H1 (cell line): ENCODE results near the gene BRPF1. TPM values are rescaled to one million over a fixed set of nuclear protein-coding genes. Genes with fewer than 3 reads are reported as not detected.

ENCODE experiments used
- CTCF ChIA-PET: fragments of 300-600 bp; sonication (Branson Sonifier 250); formaldehyde crosslinking; loops from one replicate; lab custom pipeline; 2021; ENCODE audit not compliant: partially characterized antibody; lab: Charles Lee
- POLR2A ChIA-PET: fragments of 300-600 bp; sonication (Branson Sonifier 250); formaldehyde crosslinking; loops from one replicate; lab custom pipeline; 2021; ENCODE audit warnings: inconsistent platforms; ENCODE audit not compliant: partially characterized antibody; lab: Charles Lee
- DNase-seq, 2 experiments: peaks; one replicate each; pipeline versions ENCODE4 v3.0.0 to v3.0.0-alpha.2; 2010 to 2022; ENCODE audit warnings: low spot score in 2 of 2, low read depth in 1 of 2, mixed read lengths in 1 of 2
- FAIRE-seq: peaks from 2 replicates; lab custom pipeline; 2011; peaks lifted over from hg19 to GRCh38; lab: Jason Lieb, UNC
- H2AFZ ChIP-seq: 2 replicates; pipeline ENCODE4 v1.8.1; 2012; ENCODE audit warnings: low read length, inconsistent platforms
- H2AK5ac ChIP-seq: 2 replicates; pipeline ENCODE4 v1.6.1; 2013; ENCODE audit warnings: low read depth, low read length
- H2BK120ac ChIP-seq: replicated peaks from 2 replicates; pipeline ENCODE3; 2013; ENCODE audit warnings: low read depth, low read length, inconsistent platforms
- H2BK12ac ChIP-seq: 2 replicates; pipeline ENCODE4 v1.6.1; 2013; ENCODE audit warnings: low read depth, low read length
- H2BK15ac ChIP-seq: 2 replicates; pipeline ENCODE4 v1.6.1; 2013; ENCODE audit warnings: low read length
- H2BK20ac ChIP-seq: 2 replicates; pipeline ENCODE4 v1.6.1; 2013; ENCODE audit warnings: low read length
- H2BK5ac ChIP-seq: 2 replicates; pipeline ENCODE4 v1.6.1; 2013; ENCODE audit warnings: low read depth, low read length
- H3K14ac ChIP-seq: 2 replicates; pipeline ENCODE4 v1.6.1; 2013; ENCODE audit warnings: inconsistent platforms; ENCODE audit not compliant: insufficient read length
- H3K18ac ChIP-seq: 2 replicates; pipeline ENCODE4 v1.6.1; 2013; ENCODE audit warnings: low read length; ENCODE audit errors: extremely low read depth
- H3K23ac ChIP-seq: 2 replicates; pipeline ENCODE4 v1.6.1; 2013; ENCODE audit warnings: inconsistent platforms; ENCODE audit not compliant: insufficient read length
- H3K23me2 ChIP-seq: 2 replicates; pipeline ENCODE4 v1.6.1; 2013; ENCODE audit warnings: low read depth, low read length
- H3K27ac ChIP-seq: 2 replicates; pipeline ENCODE4 v1.6.1; 2011; ENCODE audit warnings: low read depth, low read length, inconsistent platforms
- H3K27me3 ChIP-seq, 4 experiments: replicated peaks in 1 of 4; 1 replicate in 1 of 4; 2 replicates in 3 of 4; pipeline versions ENCODE4 v1.6.1 to v1.8.1; 2011 to 2013; ENCODE audit warnings: low read length in 3 of 4, mild to moderate bottlenecking in 3 of 4, inconsistent platforms in 2 of 4, mixed read lengths in 2 of 4, moderate library complexity in 1 of 4; ENCODE audit not compliant: control insufficient read depth in 3 of 4, insufficient read depth in 3 of 4; ENCODE audit errors: extremely low read depth in 1 of 4
- H3K36me3 ChIP-seq, 4 experiments: 2 replicates each; pipeline versions ENCODE4 v1.6.1 to v1.8.1; 2011 to 2013; ENCODE audit warnings: mild to moderate bottlenecking in 4 of 4, low read length in 3 of 4, moderate library complexity in 2 of 4, control low read depth in 1 of 4, inconsistent platforms in 1 of 4; ENCODE audit not compliant: insufficient read depth in 4 of 4, control insufficient read depth in 2 of 4
- H3K4ac ChIP-seq: replicated peaks from 2 replicates; pipeline ENCODE3; 2013; ENCODE audit warnings: low read length, low read depth, mixed read lengths, inconsistent platforms; ENCODE audit not compliant: insufficient read length
- H3K4me1 ChIP-seq, 4 experiments: replicated peaks in 1 of 4; 1 replicate in 1 of 4; 2 replicates in 3 of 4; pipeline versions ENCODE4 v1.6.1 to v1.8.1; 2011 to 2013; ENCODE audit warnings: low read length in 3 of 4, inconsistent platforms in 2 of 4, mixed read lengths in 1 of 4; ENCODE audit not compliant: insufficient read depth in 4 of 4, control insufficient read depth in 3 of 4
- H3K4me2 ChIP-seq, 2 experiments: 2 replicates each; pipeline versions ENCODE4 v1.6.1 to v1.8.1; 2011 to 2013; ENCODE audit warnings: low read depth in 2 of 2, low read length in 2 of 2, control low read depth in 1 of 2, inconsistent platforms in 1 of 2, mild to moderate bottlenecking in 1 of 2; ENCODE audit not compliant: insufficient read depth in 1 of 2
- H3K4me3 ChIP-seq, 4 experiments: fragments of 200-600, 300-600 bp in 1 of 4; sonication (generic), shearing (Covaris generic), sonication (Bioruptor Twin) in 1 of 4; 2 replicates each; pipeline versions ENCODE4 v1.5.1 to v1.8.1; 2011 to 2016; ENCODE audit warnings: low read length in 4 of 4, low read depth in 3 of 4, control low read depth in 2 of 4, inconsistent platforms in 2 of 4, mild to moderate bottlenecking in 2 of 4, mixed read lengths in 1 of 4, moderate library complexity in 1 of 4; ENCODE audit not compliant: insufficient read depth in 2 of 4; ENCODE audit errors: extremely low read depth in 1 of 4
- H3K56ac ChIP-seq: replicated peaks from 2 replicates; pipeline ENCODE3; 2013; ENCODE audit warnings: low read depth, mild to moderate bottlenecking, mixed read lengths, low read length, inconsistent platforms; ENCODE audit not compliant: insufficient read length
- H3K79me1 ChIP-seq: 2 replicates; pipeline ENCODE4 v1.6.1; 2013; ENCODE audit warnings: low read depth, low read length, control low read depth
- H3K79me2 ChIP-seq, 2 experiments: 2 replicates each; pipeline versions ENCODE4 v1.6.1 to v1.8.1; 2012 to 2013; ENCODE audit warnings: low read length in 2 of 2, mild to moderate bottlenecking in 2 of 2, inconsistent platforms in 1 of 2; ENCODE audit not compliant: insufficient read depth in 2 of 2, control insufficient read depth in 1 of 2
- H3K9ac ChIP-seq, 4 experiments: replicated peaks in 1 of 4; 1 replicate in 1 of 4; 2 replicates in 3 of 4; pipeline versions ENCODE4 v1.6.1 to v1.8.1; 2011 to 2013; ENCODE audit warnings: low read depth in 3 of 4, low read length in 3 of 4, control low read depth in 2 of 4, mild to moderate bottlenecking in 2 of 4, moderate library complexity in 2 of 4, inconsistent platforms in 1 of 4; ENCODE audit errors: extremely low read depth in 1 of 4
- H3K9me3 ChIP-seq, 2 experiments: 2 replicates each; pipeline versions ENCODE4 v1.6.1 to v1.8.1; 2012 to 2013; ENCODE audit warnings: mild to moderate bottlenecking in 2 of 2, moderate library complexity in 2 of 2, control low read depth in 1 of 2, inconsistent platforms in 1 of 2, low read depth in 1 of 2, low read length in 1 of 2, mixed read lengths in 1 of 2; ENCODE audit not compliant: insufficient read depth in 2 of 2
- H4K20me1 ChIP-seq, 2 experiments: replicated peaks in 1 of 2; 2 replicates each; pipeline versions ENCODE3 to v1.8.1; 2011 to 2013; ENCODE audit warnings: inconsistent platforms in 2 of 2, low read length in 2 of 2, mild to moderate bottlenecking in 1 of 2; ENCODE audit not compliant: insufficient read depth in 2 of 2, control insufficient read depth in 1 of 2
- H4K5ac ChIP-seq: 2 replicates; pipeline ENCODE4 v1.6.1; 2013; ENCODE audit warnings: low read length, low read depth, mixed read lengths, inconsistent platforms; ENCODE audit not compliant: insufficient read length
- H4K8ac ChIP-seq: 2 replicates; pipeline ENCODE4 v1.8.0; 2013; ENCODE audit warnings: mild to moderate bottlenecking, moderate library complexity, low read length, inconsistent platforms; ENCODE audit not compliant: insufficient read depth; ENCODE audit errors: extremely low read depth
- H4K91ac ChIP-seq: replicated peaks from 2 replicates; pipeline ENCODE3; 2013; ENCODE audit warnings: low read length, mixed read lengths, inconsistent platforms; ENCODE audit not compliant: insufficient read length
- ATF2 ChIP-seq: IDR thresholded peaks from 2 replicates; pipeline ENCODE4 v1.6.1; 2012; ENCODE audit warnings: low read length, inconsistent platforms
- CHD2 ChIP-seq: IDR thresholded peaks from 2 replicates; pipeline ENCODE4 v1.6.1; 2012; ENCODE audit warnings: low read length, improper control_type of control experiment
- GABPA ChIP-seq: IDR thresholded peaks from 2 replicates; pipeline ENCODE4 v1.6.1; 2011; ENCODE audit warnings: mild to moderate bottlenecking, low read length, moderate library complexity, borderline replicate concordance; ENCODE audit not compliant: insufficient read depth
- GTF2F1 ChIP-seq: IDR thresholded peaks from 2 replicates; pipeline ENCODE4 v1.6.1; 2012; ENCODE audit warnings: low read depth, low read length, improper control_type of control experiment, borderline replicate concordance
- HDAC2 ChIP-seq, 2 experiments: fragments of 300-600 bp in 1 of 2; sonication (generic) in 1 of 2; IDR thresholded peaks; 2 replicates each; pipeline ENCODE4 v1.6.1; 2011 to 2012; ENCODE audit warnings: low read depth in 2 of 2, low read length in 2 of 2, mild to moderate bottlenecking in 2 of 2, moderate library complexity in 2 of 2, borderline replicate concordance in 1 of 2, inconsistent platforms in 1 of 2
- KDM4A ChIP-seq: IDR thresholded peaks from one replicate; pipeline ENCODE4 v1.7.1; 2012; ENCODE audit warnings: low read depth, mild to moderate bottlenecking, moderate library complexity, low read length, inconsistent platforms; ENCODE audit not compliant: severe bottlenecking
- MAX ChIP-seq: IDR thresholded peaks from 2 replicates; pipeline ENCODE4 v1.6.1; 2012; ENCODE audit warnings: inconsistent platforms
- RBBP5 ChIP-seq: IDR thresholded peaks from 2 replicates; pipeline ENCODE4 v1.7.1; 2012; ENCODE audit warnings: low read depth, mild to moderate bottlenecking, inconsistent platforms, low read length, moderate library complexity, borderline replicate concordance
- WGBS, 2 experiments: shearing (Covaris generic) in 1 of 2; methylation state at CpG; one replicate each; pipeline versions ENCODE4 v1.1.6 to v1.1.7; 2013 to 2015; ENCODE audit warnings: low lambda C conversion rate in 2 of 2, mixed read lengths in 2 of 2, inconsistent platforms in 1 of 2, low coverage in 1 of 2, missing lambda C conversion rate in 1 of 2; ENCODE audit not compliant: insufficient replicate concordance in 2 of 2, insufficient coverage in 1 of 2, insufficient read length in 1 of 2; ENCODE audit errors: extremely low coverage in 1 of 2, missing lambda C conversion rate in 1 of 2; 5-methylcytosine and 5-hydroxymethylcytosine counted together
- polyA plus RNA-seq, 7 experiments: library from polyadenylated mRNA; depleted of rRNA in 3 of 7; stranded (reverse) in 5 of 7; unstranded in 2 of 7; fragments of >200 nt in 5 of 7; fragments of 200-250 nt in 2 of 7; gene quantifications; 1 replicate in 5 of 7; 2 replicates in 1 of 7; 4 replicates in 1 of 7; pipeline versions ENCODE4 v1.2.1 to v1.2.3, GENCODE V29; 2011 to 2013; ENCODE audit warnings: missing spikeins in 2 of 7, mixed read lengths in 2 of 7
- total RNA-seq: library from RNA; stranded (reverse); fragmentation: NEBNext Ultra II Directional; extraction: Animal tissue kit (Norgen Biotek cat#: 25700); gene quantifications from 2 replicates; pipeline ENCODE4 v1.2.1, GENCODE V29; 2021

Gene BRPF1
- total and polyA plus RNA-seq, 2 of the 8 experiments (the other 6 are each of a cell fraction or from before 2014, with no cell fraction given), result 11.3 to 21.7 TPM

- ChIA-PET POLR2A (interaction anchor here (0.6 to 8.4 kb wide), 12 partner anchors 12 to 354 kb away, joined by 3 to 60 read pairs (median 5); partner anchors contain the start of genes ARPC4, CPNE9, OGG1 and SETD5), CTCF (interaction anchor here (0.6 to 8.6 kb wide), 6 partner anchors 9 to 228 kb away, joined by 3 to 109 read pairs (median 4); no protein-coding TSS in a partner anchor)
- Histone ChIP-seq H2AFZ (peak overlapping the region; percentile 93), H3K14ac (no peak overlapping the region), H3K4me1 (peaks cover 0 to 8% (median 6%) of the 10 kb centered on the region in 4 experiments; a peak in 6 of 7 replicates), H3K9ac (peak overlapping the region in 1 of 4 experiments; percentile 56; a peak in 2 of 7 replicates), H2AK5ac (no peak overlapping the region), H2BK15ac (peak overlapping the region; percentile 40; the same call in 1 of the 2 replicates), H3K4me2 (peak overlapping the region; percentile 74 to 86), H3K56ac (no peak overlapping the region), H3K36me3 (peaks cover 5 to 17% (median 8%) of the 10 kb centered on the region in 4 experiments; a peak in 6 of 8 replicates), H2BK20ac (0 out of 2 replicates have a peak overlapping the region, but pooled peaks have one; percentile 1), H4K20me1 (peaks cover 3 to 18% of the 10 kb centered on the region in 2 experiments), H3K18ac (no peak overlapping the region; the same call in 1 of the 2 replicates), H3K27ac (no peak overlapping the region), H2BK5ac (no peak overlapping the region), H3K4me3 (peak overlapping the region; percentile 52 to 94 (median 68)), H4K91ac (no peak overlapping the region), H3K23ac (no peak overlapping the region), H3K79me2 (peaks cover 13 to 26% of the 10 kb centered on the region in 2 experiments), H3K79me1 (peaks cover 22% of the 10 kb centered on the region), H2BK12ac (no peak overlapping the region), H3K27me3 (no peaks in the 10 kb centered on the region), H4K5ac (peak overlapping the region; percentile 20), H3K4ac (no peak overlapping the region), H3K9me3 (no peaks in the 10 kb centered on the region), H2BK120ac (no peak overlapping the region), H3K23me2 (peaks cover 8% of the 10 kb centered on the region), H4K8ac (no peak overlapping the region)
- FAIRE-seq (no peak), DNase-seq (peak; percentile 46 to 85)
- no peak for TF ChIP-seq GABPA
- no peak for TF ChIP-seq MAX
- no peak for TF ChIP-seq RBBP5
- TF ChIP-seq KDM4A, result peak; percentile 39
- TF ChIP-seq CHD2, result no peak
- no peak for TF ChIP-seq GTF2F1
- TF ChIP-seq ATF2, result peak; percentile 11; the same call in 1 of the 2 replicates
- TF ChIP-seq HDAC2 (IDR thresholded peaks at IDR 0.05; ENCODE audit: borderline replicate concordance in 1 of 2, low read depth in 2 of 2, low read length in 2 of 2), result no peak
- WGBS, 2 experiments, result 7% methylated on average over 15 of the region's 17 CpGs; no CpG with 5 or more reads in 1 of the 2 experiments
Observed at GRCh38 chr3:9730657-9731205, 804 bp upstream of the BRPF1 start.
